ENCODE data around the gene OR10J4. TPM values are rescaled to one million over a fixed set of nuclear protein-coding genes. Genes with fewer than 3 reads are reported as not detected.

OR10J4 gene
- not detected for total RNA-seq (ENCODE audit: unreplicated experiment)
- long read RNA-seq = 0 reads

DNA sequence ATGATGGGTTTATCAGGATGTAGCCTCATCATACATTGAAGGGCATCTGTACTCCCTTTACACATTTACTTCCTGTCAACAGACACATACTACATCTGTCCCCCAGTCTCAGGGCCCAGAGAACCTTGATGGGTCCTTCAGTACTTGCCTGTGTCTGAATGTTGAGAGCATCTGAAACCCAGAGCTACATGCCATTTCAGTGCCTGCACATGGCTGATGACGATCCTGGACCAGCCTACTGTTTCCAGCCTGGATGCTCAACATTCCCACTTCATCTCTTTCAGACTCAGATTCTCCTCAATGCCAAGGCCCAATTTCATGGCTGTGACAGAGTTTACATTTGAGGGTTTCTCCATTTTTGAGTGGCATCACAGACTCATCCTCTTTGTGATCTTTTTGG is at the start of gene OR10J4:
Gene OR10J4, plus strand, starts transcription at position 301 of the 400 bp plus-strand sequence.
- Mint-ChIP-seq H3K36me3 (ENCODE audit: low read depth, unreplicated experiment) (no peaks in the 10 kb centered on the region), H3K27me3 (ENCODE audit: unreplicated experiment) (no peaks in the 10 kb centered on the region), H3K9me3 (ENCODE audit: unreplicated experiment) (no peaks in the 10 kb centered on the region), H3K27ac (ENCODE audit: unreplicated experiment) (no peak within 1 kb of the TSS), H3K4me1 (ENCODE audit: unreplicated experiment) (no peaks in the 10 kb centered on the region), H3K4me3 (ENCODE audit: unreplicated experiment) (no peak within 1 kb of the TSS)
- TF ChIP-seq, protein P1, sequence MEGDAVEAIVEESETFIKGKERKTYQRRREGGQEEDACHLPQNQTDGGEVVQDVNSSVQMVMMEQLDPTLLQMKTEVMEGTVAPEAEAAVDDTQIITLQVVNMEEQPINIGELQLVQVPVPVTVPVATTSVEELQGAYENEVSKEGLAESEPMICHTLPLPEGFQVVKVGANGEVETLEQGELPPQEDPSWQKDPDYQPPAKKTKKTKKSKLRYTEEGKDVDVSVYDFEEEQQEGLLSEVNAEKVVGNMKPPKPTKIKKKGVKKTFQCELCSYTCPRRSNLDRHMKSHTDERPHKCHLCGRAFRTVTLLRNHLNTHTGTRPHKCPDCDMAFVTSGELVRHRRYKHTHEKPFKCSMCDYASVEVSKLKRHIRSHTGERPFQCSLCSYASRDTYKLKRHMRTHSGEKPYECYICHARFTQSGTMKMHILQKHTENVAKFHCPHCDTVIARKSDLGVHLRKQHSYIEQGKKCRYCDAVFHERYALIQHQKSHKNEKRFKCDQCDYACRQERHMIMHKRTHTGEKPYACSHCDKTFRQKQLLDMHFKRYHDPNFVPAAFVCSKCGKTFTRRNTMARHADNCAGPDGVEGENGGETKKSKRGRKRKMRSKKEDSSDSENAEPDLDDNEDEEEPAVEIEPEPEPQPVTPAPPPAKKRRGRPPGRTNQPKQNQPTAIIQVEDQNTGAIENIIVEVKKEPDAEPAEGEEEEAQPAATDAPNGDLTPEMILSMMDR (IDR thresholded peaks at IDR 0.05; ENCODE audit: unreplicated experiment) = no peak
- no peak for DNase-seq (ENCODE audit: low spot score)

DNA sequence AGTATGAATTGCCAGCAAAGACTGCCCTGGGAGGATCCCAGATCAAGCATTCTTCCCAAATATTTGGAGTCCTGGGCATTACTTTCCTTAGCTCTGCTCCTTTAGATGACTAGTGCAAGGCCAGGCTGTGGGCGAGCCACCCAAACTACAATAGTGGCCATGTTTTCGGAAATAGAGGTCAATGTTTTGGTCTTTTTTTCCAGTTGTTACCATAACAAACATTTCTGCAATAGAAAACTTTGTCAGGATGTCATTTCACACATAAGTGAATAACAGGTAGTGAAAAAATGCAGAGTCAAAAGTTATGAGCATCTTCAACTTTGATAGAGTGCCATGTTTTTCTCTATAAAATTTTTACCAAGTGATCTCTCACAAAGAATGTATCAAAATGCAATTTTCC is 25.2 kb upstream of the OR10J4 start:
- H3K9me3 Mint-ChIP-seq (ENCODE audit: unreplicated experiment) = no peaks in the 10 kb centered on the region
- no peak overlapping the region for H3K4me3 Mint-ChIP-seq (ENCODE audit: unreplicated experiment)
- H3K36me3 Mint-ChIP-seq (ENCODE audit: low read depth, unreplicated experiment) = no peaks in the 10 kb centered on the region
- H3K4me1 Mint-ChIP-seq (ENCODE audit: unreplicated experiment) = peaks cover 2% of the 10 kb centered on the region
- H3K27ac Mint-ChIP-seq (ENCODE audit: unreplicated experiment) = no peak overlapping the region
- TF ChIP-seq, protein P1 (IDR thresholded peaks at IDR 0.05; ENCODE audit: unreplicated experiment) = no peak
- DNase-seq (ENCODE audit: low spot score) = no peak
- peaks cover 5% of the 10 kb centered on the region for H3K27me3 Mint-ChIP-seq (ENCODE audit: unreplicated experiment)

GRCh38 chr1:159408862-159409400 is 23.1 kb upstream of the OR10J4 start:
- no peak for DNase-seq (ENCODE audit: low spot score)
- Mint-ChIP-seq H3K36me3 (ENCODE audit: low read depth, unreplicated experiment) (no peaks in the 10 kb centered on the region), H3K27me3 (ENCODE audit: unreplicated experiment) (peaks cover 5% of the 10 kb centered on the region), H3K4me1 (ENCODE audit: unreplicated experiment) (peaks cover 2% of the 10 kb centered on the region), H3K9me3 (ENCODE audit: unreplicated experiment) (no peaks in the 10 kb centered on the region), H3K27ac (ENCODE audit: unreplicated experiment) (no peak overlapping the region), H3K4me3 (ENCODE audit: unreplicated experiment) (no peak overlapping the region)
- TF ChIP-seq, protein P1 (IDR thresholded peaks at IDR 0.05; ENCODE audit: unreplicated experiment) = no peak

DNA sequence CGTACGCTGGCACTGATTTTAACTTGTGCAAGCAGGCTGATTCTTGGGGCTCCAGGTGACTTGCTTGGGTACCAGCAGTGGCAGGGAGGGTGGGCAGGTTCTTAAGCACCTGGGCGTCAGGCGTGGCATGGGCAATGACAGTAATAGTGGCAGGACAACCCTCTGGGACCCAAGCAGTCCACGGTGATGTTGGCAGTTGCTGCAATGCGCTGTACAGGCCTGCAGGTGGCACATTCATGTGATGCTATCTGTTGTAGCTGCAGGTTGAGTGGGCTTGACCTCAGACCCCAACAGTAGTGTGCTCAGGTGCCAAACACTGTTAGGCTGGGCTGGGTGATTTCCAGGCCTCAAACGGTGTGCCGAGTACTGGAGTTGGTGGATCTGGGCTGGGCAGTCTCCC is 10.2 kb upstream of the OR10J4 start:
- Mint-ChIP-seq H3K27me3 (ENCODE audit: unreplicated experiment) (no peaks in the 10 kb centered on the region), H3K36me3 (ENCODE audit: low read depth, unreplicated experiment) (peaks cover 7% of the 10 kb centered on the region), H3K4me1 (ENCODE audit: unreplicated experiment) (no peaks in the 10 kb centered on the region), H3K4me3 (ENCODE audit: unreplicated experiment) (no peak overlapping the region), H3K9me3 (ENCODE audit: unreplicated experiment) (peaks cover 5% of the 10 kb centered on the region), H3K27ac (ENCODE audit: unreplicated experiment) (no peak overlapping the region)
- peak; percentile 19 for DNase-seq (ENCODE audit: low spot score)
- TF ChIP-seq, protein P1 (IDR thresholded peaks at IDR 0.05; ENCODE audit: unreplicated experiment) = peak; percentile 53

GRCh38 chr1:159428536-159428935 is 3.5 kb upstream of the OR10J4 start:
- TF ChIP-seq, protein P1 (IDR thresholded peaks at IDR 0.05; ENCODE audit: unreplicated experiment) = no peak
- Mint-ChIP-seq H3K27me3 (ENCODE audit: unreplicated experiment) (no peaks in the 10 kb centered on the region), H3K9me3 (ENCODE audit: unreplicated experiment) (no peaks in the 10 kb centered on the region), H3K36me3 (ENCODE audit: low read depth, unreplicated experiment) (no peaks in the 10 kb centered on the region), H3K27ac (ENCODE audit: unreplicated experiment) (no peak overlapping the region), H3K4me1 (ENCODE audit: unreplicated experiment) (no peaks in the 10 kb centered on the region), H3K4me3 (ENCODE audit: unreplicated experiment) (no peak overlapping the region)
- no peak for DNase-seq (ENCODE audit: low spot score)

Data from endothelial cell (in vitro differentiated cells).